ENCODE measurements around the gene ACO2.

ACO2 gene

DNA sequence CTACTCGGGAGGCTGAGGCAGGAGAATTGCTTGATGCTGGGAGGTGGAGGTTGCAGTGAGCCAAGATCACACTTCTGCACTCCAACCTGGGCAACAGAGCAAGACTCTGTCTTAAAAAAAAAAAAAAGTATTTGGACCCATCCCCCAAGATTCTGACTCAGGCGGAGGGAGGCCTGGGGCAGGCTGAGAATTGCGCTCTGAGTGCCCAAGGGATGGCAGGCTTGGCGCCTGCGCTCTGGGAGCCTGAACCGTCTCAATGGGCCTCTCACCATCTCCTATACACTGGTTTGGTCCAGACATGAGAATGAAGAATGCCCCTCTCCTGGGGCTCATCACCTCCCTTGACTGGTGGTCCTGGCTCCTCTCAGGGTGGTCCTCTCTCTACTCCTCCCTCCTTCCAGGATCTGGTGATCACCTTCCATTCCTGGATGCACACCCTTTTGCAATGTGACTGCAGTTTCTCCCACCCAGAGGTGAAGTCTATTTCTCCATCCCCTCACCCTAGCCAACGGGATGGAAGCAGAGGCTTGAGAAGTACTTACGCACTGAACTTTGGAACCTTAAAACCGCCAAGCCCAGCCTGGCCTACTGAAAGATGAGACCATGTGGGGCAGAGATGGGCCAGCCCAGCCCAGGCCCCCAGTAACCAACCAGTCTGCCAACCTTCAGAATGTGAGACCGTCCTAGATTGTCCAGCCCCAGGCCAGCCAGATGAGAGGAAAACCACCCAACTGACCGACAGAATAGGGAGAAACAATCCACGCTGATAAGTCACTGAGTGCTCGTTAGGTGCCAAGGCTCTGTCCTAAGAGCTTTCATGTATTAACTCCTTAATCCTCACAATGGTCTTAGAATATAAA, 70.5 kb downstream of the ACO2 start (continued):
- TF ChIP-seq, protein P1, sequence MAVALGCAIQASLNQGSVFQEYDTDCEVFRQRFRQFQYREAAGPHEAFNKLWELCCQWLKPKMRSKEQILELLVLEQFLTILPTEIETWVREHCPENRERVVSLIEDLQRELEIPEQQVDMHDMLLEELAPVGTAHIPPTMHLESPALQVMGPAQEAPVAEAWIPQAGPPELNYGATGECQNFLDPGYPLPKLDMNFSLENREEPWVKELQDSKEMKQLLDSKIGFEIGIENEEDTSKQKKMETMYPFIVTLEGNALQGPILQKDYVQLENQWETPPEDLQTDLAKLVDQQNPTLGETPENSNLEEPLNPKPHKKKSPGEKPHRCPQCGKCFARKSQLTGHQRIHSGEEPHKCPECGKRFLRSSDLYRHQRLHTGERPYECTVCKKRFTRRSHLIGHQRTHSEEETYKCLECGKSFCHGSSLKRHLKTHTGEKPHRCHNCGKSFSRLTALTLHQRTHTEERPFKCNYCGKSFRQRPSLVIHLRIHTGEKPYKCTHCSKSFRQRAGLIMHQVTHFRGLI (tag by site-specific recombination; IDR thresholded peaks at IDR 0.05), result 0 out of 2 replicates have a peak, but pooled peaks have one; percentile 26
- TF ChIP-seq ZBTB17 (tag by site-specific recombination; IDR thresholded peaks at IDR 0.05), result no peak
- TF ChIP-seq, protein P2, sequence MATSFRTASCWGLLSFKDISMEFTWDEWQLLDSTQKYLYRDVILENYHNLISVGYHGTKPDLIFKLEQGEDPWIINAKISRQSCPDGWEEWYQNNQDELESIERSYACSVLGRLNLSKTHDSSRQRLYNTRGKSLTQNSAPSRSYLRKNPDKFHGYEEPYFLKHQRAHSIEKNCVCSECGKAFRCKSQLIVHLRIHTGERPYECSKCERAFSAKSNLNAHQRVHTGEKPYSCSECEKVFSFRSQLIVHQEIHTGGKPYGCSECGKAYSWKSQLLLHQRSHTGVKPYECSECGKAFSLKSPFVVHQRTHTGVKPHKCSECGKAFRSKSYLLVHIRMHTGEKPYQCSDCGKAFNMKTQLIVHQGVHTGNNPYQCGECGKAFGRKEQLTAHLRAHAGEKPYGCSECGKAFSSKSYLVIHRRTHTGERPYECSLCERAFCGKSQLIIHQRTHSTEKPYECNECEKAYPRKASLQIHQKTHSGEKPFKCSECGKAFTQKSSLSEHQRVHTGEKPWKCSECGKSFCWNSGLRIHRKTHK (tag by site-specific recombination; IDR thresholded peaks at IDR 0.05), result no peak
- 0 out of 2 replicates have a peak, but pooled peaks have one; percentile 16 for TF ChIP-seq ZNF121 (tag by site-specific recombination; IDR thresholded peaks at IDR 0.05)

DNA sequence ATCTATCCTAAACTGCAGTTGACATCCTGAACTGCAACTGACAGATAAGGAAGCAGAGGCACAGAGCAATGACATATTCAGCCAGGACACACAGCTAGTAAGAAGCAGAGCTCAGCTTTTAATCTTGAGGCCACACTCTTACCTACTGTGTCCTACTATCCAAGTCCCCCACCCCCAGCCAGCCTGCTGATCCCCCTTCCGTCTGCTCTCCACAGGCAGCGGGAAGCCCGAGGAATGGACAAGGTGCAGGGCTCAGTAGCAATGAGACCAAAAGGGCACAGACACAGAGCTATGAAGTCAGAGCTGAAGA, 71.0 kb downstream of the ACO2 start:
- Histone ChIP-seq H3K27ac (ENCODE audit: extremely low read depth, low read depth, low read length) (no peak overlapping the region), H3K4me1 (ENCODE audit: control insufficient read depth, insufficient read depth, low read length) (peaks cover 6% of the 10 kb centered on the region), H3K4me3 (ENCODE audit: low read depth, low read length) (no peak overlapping the region), H3K9me3 (ENCODE audit: control insufficient read depth, insufficient read depth, low read depth, low read length) (no peaks in the 10 kb centered on the region), H3K36me3 (ENCODE audit: control insufficient read depth in 2 of 2, insufficient read depth in 1 of 2, low read length in 2 of 2) (peaks cover 7 to 54% of the 10 kb centered on the region in 2 experiments)
- ChIA-PET CTCF (interaction anchor here (0.6 to 2.4 kb wide), 3 partner anchors 13 to 133 kb away, joined by 3 to 9 read pairs (median 4); no protein-coding TSS in a partner anchor), POLR2A (interaction anchor here (0.7 kb wide), 1 partner anchor 81 kb away, joined by 3 read pairs; the partner anchor contains the start of gene XRCC6)
- no peak for TF ChIP-seq ZFP37 (tag by site-specific recombination; IDR thresholded peaks at IDR 0.05)
- no peak for TF ChIP-seq HOXD13 (CRISPR knock-in tag; IDR thresholded peaks at IDR 0.05; ENCODE audit: borderline replicate concordance)
- TF ChIP-seq ZNF677 (tag by site-specific recombination; IDR thresholded peaks at IDR 0.05), result no peak
- no peak for TF ChIP-seq ZNF112 (tag by site-specific recombination; IDR thresholded peaks at IDR 0.05)

DNA sequence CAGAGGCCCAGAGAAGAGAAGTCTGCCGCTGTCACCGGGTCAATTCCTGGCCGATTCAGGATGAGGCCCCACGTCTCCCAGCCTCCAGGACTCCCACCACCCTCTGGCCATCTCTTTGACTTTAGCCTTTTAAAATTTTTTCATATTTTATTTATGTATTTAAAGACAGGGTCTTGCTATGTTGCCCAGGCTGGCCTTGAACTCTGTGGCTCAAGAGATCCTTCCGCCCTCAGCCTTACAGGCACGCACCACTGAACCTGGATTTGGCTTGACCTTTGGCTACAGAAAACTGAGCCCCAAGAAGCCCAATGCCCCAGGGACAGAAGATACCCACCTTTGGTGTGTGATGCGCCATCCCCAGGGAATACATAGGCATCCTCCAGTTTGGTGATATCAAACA, 71.4 kb downstream of the ACO2 start:
- Histone ChIP-seq H3K36me3 (ENCODE audit: control insufficient read depth in 2 of 2, insufficient read depth in 1 of 2, low read length in 2 of 2) (peaks cover 7 to 50% of the 10 kb centered on the region in 2 experiments), H3K27ac (ENCODE audit: extremely low read depth, low read depth, low read length) (no peak overlapping the region), H3K9me3 (ENCODE audit: control insufficient read depth, insufficient read depth, low read depth, low read length) (no peaks in the 10 kb centered on the region), H3K4me1 (ENCODE audit: control insufficient read depth, insufficient read depth, low read length) (peaks cover 8% of the 10 kb centered on the region), H3K4me3 (ENCODE audit: low read depth, low read length) (no peak overlapping the region)
- TF ChIP-seq, protein P3, sequence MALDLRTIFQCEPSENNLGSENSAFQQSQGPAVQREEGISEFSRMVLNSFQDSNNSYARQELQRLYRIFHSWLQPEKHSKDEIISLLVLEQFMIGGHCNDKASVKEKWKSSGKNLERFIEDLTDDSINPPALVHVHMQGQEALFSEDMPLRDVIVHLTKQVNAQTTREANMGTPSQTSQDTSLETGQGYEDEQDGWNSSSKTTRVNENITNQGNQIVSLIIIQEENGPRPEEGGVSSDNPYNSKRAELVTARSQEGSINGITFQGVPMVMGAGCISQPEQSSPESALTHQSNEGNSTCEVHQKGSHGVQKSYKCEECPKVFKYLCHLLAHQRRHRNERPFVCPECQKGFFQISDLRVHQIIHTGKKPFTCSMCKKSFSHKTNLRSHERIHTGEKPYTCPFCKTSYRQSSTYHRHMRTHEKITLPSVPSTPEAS (tag by site-specific recombination; IDR thresholded peaks at IDR 0.05), result no peak
- TF ChIP-seq ZNF600 (tag by site-specific recombination; IDR thresholded peaks at IDR 0.05), result no peak
- TF ChIP-seq ZNF121 (tag by site-specific recombination; IDR thresholded peaks at IDR 0.05), result peak; percentile 90
- TF ChIP-seq ZNF777 (tag by site-specific recombination; IDR thresholded peaks at IDR 0.05; ENCODE audit: borderline replicate concordance), result no peak
- POLR2A ChIA-PET, result interaction anchor here (0.7 kb wide), 1 partner anchor 81 kb away, joined by 3 read pairs; the partner anchor contains the start of gene XRCC6
- CTCF ChIA-PET, result interaction anchor here (0.8 to 2.4 kb wide), 4 partner anchors 8 to 57 kb away, joined by 4 to 10 read pairs (median 7); no protein-coding TSS in a partner anchor

DNA sequence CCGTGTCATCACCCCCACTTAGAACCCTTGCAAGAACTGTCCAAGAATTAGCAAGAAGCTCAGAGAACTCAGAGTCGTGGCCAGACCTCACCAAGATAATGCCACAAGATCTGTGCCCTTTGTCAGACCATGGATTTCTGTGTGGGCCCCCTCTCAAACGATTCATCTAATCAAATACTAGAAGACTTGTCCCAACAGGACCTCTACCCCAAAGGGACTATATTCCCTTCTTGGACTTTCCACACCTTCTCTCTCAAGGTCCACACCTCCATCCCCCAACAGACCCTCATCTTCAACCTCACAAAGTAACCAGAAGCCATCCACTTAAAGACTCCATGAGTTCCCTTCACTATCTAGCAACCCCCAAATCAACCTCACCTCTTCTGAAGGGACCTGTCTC, 72.6 kb downstream of the ACO2 start:
- H3K9me3 ChIP-seq (ENCODE audit: control insufficient read depth, insufficient read depth, low read depth, low read length), result no peaks in the 10 kb centered on the region
- H3K27ac ChIP-seq (ENCODE audit: extremely low read depth, low read depth, low read length), result peak overlapping the region; percentile 53; the same call in 1 of the 2 replicates
- H3K4me3 ChIP-seq (ENCODE audit: low read depth, low read length), result no peak overlapping the region
- peaks cover 8% of the 10 kb centered on the region for H3K4me1 ChIP-seq (ENCODE audit: control insufficient read depth, insufficient read depth, low read length)
- ChIA-PET CTCF (interaction anchor here (1.0 to 2.4 kb wide), 4 partner anchors 9 to 56 kb away, joined by 3 to 10 read pairs (median 7); no protein-coding TSS in a partner anchor), POLR2A (interaction anchor here (1.1 to 1.5 kb wide), 2 partner anchors 48 to 80 kb away, joined by 3 to 5 read pairs; partner anchors contain the start of genes DESI1, PMM1 and XRCC6)
- H3K36me3 ChIP-seq (ENCODE audit: control insufficient read depth in 2 of 2, insufficient read depth in 1 of 2, low read length in 2 of 2), result peaks cover 7 to 50% of the 10 kb centered on the region in 2 experiments
- TF ChIP-seq, protein P4, sequence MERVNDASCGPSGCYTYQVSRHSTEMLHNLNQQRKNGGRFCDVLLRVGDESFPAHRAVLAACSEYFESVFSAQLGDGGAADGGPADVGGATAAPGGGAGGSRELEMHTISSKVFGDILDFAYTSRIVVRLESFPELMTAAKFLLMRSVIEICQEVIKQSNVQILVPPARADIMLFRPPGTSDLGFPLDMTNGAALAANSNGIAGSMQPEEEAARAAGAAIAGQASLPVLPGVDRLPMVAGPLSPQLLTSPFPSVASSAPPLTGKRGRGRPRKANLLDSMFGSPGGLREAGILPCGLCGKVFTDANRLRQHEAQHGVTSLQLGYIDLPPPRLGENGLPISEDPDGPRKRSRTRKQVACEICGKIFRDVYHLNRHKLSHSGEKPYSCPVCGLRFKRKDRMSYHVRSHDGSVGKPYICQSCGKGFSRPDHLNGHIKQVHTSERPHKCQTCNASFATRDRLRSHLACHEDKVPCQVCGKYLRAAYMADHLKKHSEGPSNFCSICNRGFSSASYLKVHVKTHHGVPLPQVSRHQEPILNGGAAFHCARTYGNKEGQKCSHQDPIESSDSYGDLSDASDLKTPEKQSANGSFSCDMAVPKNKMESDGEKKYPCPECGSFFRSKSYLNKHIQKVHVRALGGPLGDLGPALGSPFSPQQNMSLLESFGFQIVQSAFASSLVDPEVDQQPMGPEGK (tag by site-specific recombination; IDR thresholded peaks at IDR 0.05), result no peak
- TF ChIP-seq ZFP41 (tag by site-specific recombination; IDR thresholded peaks at IDR 0.05; ENCODE audit: borderline replicate concordance) (no peak), ZNF184 (tag by site-specific recombination; IDR thresholded peaks at IDR 0.05) (no peak), SP3 (tag by site-specific recombination; IDR thresholded peaks at IDR 0.05) (no peak), ZNF16 (tag by site-specific recombination; IDR thresholded peaks at IDR 0.05; ENCODE audit: low read depth) (no peak)
- TF ChIP-seq, protein P5, sequence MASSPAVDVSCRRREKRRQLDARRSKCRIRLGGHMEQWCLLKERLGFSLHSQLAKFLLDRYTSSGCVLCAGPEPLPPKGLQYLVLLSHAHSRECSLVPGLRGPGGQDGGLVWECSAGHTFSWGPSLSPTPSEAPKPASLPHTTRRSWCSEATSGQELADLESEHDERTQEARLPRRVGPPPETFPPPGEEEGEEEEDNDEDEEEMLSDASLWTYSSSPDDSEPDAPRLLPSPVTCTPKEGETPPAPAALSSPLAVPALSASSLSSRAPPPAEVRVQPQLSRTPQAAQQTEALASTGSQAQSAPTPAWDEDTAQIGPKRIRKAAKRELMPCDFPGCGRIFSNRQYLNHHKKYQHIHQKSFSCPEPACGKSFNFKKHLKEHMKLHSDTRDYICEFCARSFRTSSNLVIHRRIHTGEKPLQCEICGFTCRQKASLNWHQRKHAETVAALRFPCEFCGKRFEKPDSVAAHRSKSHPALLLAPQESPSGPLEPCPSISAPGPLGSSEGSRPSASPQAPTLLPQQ (tag by site-specific recombination; IDR thresholded peaks at IDR 0.05), result peak; percentile 62; the same call in 1 of the 2 replicates
- TF ChIP-seq, protein P1 (tag by site-specific recombination; IDR thresholded peaks at IDR 0.05), result no peak
